NCI-H446 (cell line): Measurements from ENCODE around the gene SEPHS1.
"Not testable (repeated sequence)": the region's sequence is repeated elsewhere in the genome, so short reads cannot be mapped to it uniquely, and the experiment has no call there.

Source experiments
- DNase-seq, 2 experiments: peaks; one replicate each; lab custom pipeline; 2025; lab: John Stamatoyannopoulos, UW

The SEPHS1 gene

DNA sequence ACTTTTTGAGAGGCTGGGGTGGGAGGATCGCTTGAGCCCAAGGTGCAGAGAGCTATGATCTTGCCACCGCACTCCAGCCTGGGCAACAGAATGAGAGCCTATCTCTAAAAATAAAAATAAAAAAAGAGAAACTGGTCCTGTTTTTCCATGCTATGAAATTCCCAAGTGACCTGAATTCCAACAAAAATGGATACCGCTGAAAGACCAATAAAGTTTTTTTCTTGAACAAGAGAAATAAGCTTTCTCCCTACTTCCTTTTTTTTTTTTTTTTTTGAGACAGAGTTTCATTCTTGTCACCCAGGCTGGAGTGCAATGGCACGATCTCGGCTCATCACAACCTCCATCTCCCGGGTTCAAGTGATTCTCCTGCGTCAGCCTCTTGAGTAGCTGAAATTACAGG, 12.5 kb upstream of the SEPHS1 start:
- no peak for DNase-seq

DNA sequence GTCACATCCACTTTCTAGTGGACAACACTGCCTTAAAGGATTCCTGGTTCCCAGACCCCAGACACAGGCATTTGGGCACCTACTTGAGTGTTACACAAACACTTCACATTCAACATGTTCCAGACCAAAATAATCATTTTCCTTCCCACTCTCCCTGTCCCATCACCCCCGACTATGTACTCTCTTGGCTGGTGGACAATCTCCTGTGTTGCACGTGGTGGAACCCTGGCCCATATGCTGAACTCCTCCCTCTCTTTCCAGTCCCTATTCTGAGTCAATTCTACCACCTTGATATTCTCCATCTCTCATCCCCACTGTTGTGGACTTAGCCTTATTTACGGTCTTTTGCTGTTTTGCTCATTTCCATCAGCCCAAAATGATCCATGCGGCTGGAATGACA, 8.3 kb upstream of the SEPHS1 start:
- DNase-seq, result no peak

DNA sequence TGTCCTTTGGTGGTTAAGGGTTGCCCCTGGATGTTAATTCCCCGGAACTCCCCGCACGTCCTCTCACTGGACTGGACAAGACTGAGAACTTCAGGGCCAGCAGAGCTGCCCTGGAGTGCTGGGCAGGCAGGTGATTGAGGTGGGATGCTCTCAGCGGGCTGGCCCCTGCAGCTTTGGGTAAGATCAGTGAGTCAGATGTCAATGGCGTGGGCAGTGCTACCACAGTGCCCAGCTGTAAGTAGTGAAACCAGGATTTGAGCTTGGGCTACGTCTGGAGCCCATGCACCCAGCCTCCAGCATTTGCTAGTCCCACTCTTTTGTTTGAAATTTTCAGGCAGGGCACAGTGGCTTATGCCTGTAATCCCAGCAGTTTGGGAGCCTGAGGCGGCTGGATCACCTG, 6.7 kb upstream of the SEPHS1 start:
- no peak for DNase-seq

DNA sequence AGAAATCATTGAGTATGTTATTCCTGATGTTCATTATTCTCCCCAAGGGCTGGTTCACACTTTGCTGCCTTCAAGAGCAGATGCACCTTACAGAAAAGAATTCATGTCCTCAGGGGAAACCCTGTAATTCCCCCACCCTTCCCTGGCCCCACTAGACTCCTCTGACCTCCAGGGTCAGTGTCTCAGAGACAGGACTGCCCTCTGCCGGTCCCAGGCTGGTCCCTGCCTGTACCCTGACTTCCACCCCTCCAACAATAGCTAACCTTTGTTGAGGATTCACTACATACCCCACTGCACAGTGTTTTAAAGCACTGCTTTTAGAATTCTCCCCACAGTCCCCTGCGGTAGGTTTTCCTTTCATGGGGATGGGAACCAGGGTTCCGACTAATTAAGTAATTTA, 4.4 kb upstream of the SEPHS1 start:
- DNase-seq, result no peak

DNA sequence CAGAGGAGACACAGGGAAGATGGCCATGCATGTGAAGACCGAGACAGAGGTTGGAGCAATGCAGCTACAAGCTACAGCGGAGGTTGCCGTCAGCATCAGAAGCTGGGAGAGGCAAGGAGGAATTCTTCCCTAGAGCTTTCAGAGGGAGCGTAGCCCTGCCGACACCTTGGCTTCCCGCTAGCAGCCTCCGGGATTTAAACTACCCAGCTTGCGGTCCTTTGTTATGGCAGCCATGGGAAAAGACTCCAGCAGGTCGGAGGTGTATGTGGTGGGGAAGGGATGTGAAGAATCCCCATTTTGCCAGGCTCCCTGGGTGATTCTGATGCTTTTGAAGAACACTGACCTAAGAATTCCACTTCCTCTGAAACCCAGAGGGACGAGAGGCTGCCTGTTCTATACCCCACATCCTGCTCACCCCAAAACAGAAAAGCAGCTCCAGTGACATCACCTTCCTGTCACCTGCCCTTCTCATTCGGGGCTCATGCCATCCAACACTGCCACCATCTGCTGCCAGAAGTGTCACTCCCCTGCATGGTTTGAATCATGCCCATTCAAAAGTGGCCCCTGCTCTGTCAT, 3.3 kb upstream of the SEPHS1 start:
- DNase-seq, result no peak

DNA sequence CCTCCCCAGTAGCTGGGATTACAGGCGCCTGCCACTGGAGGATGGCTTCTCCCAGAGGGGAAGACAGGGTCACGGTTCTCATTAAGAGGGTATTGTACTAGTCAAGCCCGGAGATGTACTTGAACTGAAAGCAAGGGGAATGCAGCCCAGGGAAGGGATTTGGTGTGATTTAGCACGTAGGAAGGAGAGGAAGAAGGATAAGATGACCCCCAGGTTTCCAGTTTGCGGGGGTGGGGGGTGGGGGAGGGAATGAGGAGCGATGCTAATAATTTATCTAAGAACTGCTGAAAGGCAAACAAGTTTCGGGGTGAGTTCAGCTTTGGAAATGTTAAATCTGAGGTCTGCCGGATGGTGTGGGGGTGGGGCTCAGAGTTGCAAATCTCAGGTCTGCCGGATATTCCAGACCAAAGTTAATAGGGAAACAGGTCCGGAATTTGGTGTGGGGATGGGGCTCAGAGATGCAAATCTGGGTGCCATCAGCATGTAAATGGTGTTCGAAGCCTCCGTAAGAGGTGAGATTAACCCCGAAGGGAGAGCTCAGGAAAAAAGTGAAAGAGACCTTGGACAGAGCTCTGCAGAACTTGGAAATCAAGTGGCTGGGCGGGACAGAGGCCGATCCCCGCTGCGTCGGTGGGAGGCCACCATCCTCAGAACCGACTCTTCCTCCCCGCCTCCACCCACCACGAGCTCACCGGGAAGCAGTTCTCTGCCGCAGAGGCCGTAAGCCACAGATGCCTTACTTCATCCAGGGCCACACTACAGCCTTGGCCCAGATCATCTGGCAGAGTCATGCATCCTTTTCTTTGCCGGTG, 1.6 kb upstream of the SEPHS1 start:
- DNase-seq, result no peak

DNA sequence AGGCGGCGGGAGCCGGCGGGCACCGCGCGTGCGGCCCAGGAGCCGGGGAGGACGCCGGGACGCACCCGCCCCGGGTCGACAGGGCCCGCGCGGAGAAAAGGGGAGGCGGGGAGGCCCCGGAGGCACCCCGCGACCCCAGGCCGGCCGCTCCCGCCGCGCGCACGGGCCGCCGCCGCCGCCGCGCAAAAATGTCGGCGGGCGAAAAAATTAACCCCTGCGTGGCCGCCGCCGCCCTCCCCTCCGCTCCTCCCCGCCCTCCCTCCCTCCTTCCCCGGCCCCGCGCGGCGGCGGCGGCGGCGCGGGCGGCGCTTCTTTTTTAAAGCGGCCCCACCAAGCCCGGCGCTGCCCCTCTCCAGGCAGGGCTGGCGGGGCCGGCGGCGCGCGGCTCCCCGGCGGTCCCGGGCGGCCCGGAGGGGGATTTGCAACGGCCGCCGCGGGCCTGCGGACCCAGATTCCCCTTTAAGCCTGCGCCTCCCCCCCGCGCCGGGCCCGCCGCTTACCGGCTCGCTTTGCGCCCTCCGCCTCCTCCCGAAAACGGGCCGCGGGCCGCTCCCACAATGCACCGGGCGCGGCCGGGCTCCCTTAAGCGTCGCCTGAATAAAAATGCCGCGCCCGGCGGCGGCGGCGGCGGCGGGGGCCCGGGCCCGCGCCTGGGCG, 465 bp downstream of the SEPHS1 start:
- DNase-seq, result peak; percentile 25 to 85

DNA sequence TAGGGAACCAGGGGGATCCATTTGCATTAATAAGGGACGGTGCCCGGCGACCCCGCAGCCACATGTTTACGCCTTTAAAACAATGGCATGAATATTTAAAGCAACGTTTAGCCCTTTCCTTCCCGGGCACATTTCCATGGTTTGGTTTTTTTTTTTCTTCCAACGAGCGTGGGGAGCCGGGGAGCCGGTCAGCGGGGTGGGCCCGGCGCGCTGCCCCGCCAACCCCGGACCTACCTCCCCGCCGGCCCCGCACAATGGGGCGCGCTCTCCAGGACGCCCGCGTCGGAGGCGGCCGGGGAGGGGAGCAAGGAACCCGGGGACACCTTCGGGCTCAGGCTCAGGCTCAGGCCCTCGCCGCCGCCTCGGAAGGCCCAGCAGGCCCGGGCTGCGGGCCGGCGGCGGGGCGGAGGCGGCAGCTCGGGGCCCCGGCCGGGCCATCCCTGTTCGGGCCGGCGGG, 1.0 kb downstream of the SEPHS1 start:
- no peak for DNase-seq

DNA sequence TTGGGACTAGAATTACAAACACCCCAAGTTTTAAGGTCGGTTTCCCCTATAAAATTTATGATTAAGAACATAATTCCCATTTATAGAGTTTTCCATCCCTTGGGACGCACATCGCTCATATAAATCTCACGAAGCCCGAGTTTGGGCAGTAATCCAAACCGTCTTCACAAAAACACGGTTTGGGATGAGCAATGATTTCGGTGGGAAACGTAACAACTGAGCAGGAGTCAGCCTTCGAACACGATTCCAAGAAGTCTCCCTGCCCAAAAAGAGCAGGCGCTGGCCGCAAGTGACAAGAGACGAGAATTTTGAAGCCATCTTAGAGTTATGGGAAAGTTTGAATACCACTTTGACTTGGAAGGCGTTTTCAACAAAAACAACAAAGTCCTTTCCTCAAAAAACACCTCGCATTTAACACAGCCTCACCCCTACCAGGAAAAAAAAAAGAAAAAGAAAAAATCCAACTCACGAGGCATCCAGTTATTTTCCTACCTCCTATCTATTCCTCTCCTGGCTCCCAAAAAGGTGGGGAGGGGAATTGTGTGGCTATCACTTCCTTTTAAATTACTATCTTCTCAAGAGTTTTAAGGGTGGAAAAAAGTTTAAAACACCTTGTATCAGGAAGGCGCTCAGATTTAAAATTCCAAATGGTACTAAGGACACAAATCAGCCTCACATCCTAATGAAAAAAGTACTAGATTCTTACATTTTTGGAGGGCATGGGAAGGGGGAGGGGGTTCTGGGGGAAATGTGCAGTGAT, 1.6 kb downstream of the SEPHS1 start:
- DNase-seq, result peak; percentile 33 to 69

DNA sequence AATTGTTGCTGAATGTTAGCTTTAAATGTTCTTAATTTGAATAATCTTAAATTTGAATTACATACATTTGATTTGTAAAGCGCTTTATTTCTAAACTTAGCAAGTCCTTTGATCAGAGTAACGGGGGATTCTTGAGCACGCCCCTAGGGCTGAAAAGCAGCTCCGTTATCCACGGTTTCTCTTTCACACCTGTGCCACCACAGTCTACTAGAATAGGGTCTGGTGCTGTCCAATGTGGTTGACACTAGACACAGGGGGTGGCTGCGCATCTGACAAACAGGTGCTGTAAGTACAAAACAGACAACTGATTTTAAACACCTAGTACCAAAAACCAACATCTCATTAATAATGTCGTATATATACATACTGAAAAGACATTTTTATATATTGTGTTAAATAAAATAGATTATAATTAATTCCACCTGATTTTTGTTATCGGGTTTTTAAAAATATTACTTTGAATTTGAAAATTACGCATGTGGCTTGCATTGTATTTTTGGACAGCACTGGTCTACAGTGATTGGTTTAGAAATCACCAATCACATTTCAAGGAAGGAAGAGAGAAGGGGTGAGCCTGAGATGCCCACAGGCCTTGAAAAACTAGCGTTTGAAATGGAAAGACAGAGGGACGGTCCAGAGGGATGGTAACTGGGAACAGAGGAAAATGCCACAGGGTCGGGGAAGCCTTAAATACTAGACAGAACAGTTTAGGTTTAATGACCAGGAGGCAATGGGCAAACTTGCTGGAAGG, 7.3 kb downstream of the SEPHS1 start:
- DNase-seq, result no peak

DNA sequence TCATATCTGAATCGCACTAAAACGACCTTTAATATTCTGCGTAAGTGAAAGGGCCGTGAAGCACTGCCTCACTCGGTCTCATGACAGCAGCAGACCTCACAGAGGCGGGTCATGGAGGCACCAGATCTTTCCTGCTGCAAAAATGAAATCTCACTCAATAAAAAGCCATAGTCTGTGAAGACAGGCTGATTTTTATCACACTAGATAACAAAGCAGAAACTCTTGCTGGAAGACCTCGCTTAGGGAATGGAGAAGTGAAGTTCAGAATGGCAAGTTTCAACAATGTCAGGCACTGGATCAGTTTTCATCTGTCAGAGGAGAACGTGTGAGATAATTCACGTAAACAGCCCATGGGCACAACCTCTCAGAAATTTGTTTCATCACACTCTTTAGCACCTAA, 8.0 kb downstream of the SEPHS1 start:
- DNase-seq, result no peak

DNA sequence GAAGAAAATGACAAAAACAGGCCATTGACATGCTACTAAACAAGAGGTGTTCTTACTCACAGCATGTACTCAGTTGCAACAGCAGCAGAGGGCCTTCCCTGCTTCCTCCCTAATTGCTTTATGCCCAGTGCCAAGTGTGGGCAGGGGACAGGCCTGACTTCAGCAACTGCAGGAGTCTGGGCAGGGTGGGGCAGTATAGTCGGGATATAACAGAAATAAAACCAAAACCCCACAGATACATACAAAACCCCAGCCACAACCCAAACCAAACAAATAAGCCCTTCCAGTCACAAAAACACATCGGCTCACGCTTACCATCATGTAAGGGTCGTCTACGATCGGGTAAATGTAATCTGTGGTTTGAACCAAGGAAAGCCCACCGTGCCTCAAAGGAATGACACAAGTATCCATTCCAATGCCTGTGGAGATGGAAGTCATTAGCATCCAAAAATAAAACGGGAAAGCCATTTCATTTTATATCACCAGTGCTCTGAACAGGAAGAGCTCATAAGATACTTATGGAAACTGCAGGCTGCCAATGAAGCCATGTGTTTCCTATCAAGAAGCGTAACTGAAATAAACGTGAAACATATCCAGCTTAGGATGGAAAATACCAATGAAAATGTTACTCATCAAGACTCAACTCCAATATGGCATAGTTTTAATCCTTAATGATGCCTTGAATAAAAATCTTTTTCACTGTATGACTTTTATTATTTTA, 9.5 kb downstream of the SEPHS1 start:
- no peak for DNase-seq

DNA sequence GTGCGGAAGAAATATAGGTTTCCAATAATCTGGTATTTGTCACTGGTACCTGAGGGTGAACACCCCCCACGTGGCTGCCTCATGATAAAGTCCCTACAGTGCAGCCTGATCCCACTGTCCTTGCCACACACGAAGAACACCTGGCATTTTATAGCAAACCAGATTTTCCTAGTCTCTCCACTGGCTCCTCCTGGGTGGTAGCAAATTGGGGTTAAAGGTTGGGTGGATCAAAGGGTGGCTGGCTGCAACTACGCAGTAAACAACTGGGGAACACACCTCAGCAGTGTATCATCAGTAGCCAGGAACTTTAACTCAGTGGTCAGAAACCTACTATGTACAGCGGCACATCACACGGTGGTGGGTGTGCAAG, 10.3 kb downstream of the SEPHS1 start:
- no peak for DNase-seq

DNA sequence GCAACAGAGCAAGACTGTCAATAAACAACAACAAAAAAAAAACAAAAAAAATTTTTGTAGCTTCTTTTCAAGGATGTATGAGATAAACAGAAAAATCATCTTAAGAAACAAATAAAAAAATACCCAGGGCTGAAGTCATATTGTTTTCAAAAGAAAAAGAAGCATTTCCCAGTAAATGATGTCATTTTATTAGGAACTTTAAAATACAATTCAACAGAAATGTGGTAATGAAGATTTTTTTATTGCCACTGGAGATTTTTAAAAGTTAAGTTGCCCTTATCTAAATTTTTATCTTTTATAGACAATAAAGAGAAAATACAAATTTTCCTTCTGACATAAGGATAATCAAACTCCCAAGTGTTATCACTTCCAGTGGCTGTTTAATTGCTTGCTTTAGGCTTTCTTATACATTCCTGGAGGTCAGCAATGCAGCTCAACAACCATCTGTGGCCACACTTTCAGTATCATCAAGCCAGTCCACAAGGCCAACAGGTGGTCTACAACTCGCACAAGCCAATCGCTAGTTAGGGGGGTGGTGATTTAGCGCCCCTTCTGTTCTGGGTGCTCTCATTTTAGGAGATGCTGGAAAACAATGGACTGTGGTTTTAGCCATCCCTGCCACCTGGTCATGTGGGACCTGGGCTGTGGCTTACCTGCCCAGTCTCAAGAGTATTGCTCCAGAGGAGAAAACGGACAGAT, 10.8 kb downstream of the SEPHS1 start:
- DNase-seq, result no peak

DNA sequence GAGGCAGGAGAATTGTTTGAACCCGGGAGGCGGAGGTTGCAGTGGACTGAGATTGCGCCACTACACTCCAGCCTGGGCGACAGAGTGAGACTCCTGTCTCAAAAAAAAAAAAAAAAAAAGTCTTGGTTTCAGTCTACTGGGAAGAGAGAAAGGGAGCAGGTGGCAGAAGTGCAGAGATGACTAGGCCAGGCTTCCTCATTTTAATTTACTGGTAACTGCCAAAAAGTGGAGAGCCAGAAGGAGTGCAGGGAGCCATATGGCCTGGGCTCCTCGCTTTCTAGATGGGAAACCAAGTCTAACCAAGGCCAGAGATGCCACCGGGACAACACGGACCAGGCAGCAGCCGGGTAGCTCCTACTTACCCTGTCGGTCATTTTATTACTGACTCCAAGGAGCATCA, 12.2 kb downstream of the SEPHS1 start:
- peak in 1 of 2 experiments; percentile 80 for DNase-seq

DNA sequence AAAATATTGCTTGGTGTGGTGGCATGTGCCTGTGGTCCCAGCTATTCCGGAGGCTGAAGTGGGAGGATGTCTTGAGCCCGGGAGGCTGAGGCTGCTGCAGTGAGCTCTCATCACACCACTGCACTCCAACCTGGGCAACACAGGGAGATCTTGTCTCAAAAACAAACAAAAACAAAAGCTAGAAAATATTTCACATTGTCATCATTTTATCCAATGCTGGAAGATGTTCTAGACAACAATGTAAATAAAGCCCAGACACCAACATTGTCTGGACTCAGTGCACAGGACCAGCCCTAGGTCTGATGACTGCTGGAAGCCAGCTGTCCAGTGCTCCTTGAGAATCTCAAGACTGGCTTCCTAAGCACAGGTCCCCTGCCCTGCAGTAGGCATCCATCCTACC, 13.5 kb downstream of the SEPHS1 start:
- DNase-seq, result no peak

DNA sequence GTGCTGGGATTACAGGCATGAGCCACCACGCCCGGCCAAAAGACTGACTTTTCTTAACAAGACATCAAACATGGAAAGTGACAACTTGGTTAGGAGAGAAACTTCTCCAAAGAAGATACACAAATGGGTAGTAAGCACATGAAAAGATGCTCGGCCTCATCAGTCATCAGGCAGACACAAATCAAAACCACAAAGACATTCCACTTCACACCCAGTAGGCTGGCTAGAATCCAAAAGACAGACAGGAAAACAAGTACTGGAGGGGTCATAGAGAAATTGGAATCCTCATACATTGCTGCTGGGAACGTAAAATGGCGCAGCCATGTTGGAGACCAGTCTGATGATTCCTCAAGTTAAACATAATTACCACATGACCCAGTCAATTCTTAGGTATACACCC, 16.4 kb downstream of the SEPHS1 start:
- no peak for DNase-seq

DNA sequence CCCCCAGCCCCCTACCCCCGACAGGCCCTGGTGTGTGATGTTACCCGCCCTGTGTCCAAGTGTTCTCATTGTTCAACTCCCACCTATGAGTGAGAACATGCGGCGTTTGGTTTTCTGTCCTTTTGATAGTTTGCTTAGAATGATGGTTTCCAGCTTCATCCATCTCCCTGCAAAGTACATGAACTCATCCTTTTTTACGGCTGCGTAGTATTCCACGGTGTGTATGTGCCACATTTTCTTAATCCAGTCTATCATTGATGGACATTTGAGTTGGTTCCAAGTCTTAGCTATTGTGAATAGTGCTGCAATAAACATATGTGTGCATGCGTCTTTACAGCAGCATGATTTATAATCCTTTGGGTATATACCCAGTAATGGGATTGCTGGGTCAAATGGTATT, 17.1 kb downstream of the SEPHS1 start:
- DNase-seq, result not testable (repeated sequence)

DNA sequence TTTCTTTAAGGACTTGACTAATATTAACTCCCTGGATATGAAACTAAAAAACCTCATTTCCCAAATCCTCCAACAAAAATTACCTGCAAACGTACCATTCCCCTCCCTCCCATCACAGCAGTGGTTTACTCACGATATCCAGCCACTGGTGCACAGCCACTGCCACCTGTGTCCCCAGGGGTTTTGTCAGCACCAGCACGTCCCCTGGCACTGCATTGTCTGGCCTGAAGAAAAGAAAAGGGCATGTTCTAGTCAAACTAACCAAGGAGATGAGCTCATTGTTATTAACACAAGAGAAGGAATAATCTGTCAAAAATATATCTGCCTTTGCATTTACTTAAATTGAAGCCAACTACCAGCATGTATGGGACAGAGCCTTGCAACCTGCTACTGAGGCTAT, 18.5 kb downstream of the SEPHS1 start:
- DNase-seq, result no peak

DNA sequence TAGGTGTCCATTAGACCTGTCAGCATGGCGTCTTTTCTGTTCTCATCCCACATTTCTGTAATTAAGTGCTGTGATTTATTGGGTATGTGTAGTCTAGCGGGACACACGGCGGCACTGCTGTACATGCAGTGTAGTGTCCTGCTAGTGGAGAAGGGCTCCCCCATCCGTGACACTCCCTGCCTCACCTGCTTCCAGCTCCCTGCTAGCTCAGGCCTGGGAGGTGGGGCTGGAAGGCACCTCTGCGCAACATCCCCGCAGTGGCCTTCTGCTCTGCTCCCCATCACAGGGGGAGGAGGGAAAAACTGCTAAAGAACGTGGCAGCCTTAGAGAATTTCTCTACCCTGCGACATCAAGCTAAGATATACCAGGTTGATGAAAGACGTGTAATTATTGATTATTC, 19.5 kb downstream of the SEPHS1 start:
- DNase-seq, result no peak

DNA sequence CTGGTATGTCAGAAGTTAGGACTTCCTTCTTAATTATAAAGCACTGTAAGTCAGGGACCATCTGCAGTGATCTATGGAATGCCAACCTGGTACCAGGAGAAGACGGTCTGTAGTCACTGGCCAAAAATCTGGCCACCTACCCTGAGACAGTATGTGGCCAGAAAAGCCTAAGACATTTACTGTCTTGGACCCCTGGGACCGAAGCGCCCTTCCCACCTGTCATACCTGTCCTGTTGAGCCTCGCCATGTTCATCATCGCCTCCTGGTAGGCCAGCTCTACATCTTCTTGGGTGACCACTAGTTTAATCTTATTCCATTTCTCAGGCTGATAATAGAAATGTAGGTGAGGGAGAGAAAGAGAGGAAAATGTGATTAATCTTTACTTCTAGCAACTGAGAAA, 20.0 kb downstream of the SEPHS1 start:
- no peak for DNase-seq
